PC-3 (cell line): ENCODE measurements around the gene CCSER1. TPM values are rescaled to one million over a fixed set of nuclear protein-coding genes. Genes with fewer than 3 reads are reported as not detected.

Source experiments
- ATAC-seq: fragments of 200-7000 bp; cut with Tn5 transposase; 2 replicates; pipeline ENCODE4 v1.9.1; 2020; ENCODE audit warnings: mild to moderate bottlenecking, moderate library complexity
- BruUV-seq: library from RNA; stranded (reverse); fragments of 400-500 nt; replicated peaks from 2 replicates; lab custom pipeline; 2021; lab: Mats Ljungman, UMichigan
- CTCF ChIA-PET: fragments of 300-600 bp; sonication (Branson Sonifier 250); formaldehyde crosslinking; loops from one replicate; lab custom pipeline; 2022; ENCODE audit warnings: antibody characterized with exemption; lab: Charles Lee
- POLR2A ChIA-PET: fragments of 300-600 bp; sonication (Branson Sonifier 250); formaldehyde crosslinking; loops from one replicate; lab custom pipeline; 2022; ENCODE audit warnings: antibody characterized with exemption; ENCODE audit not compliant: unreplicated experiment; lab: Charles Lee
- DNase-seq: peaks from one replicate; pipeline ENCODE4 v3.0.0-alpha.2; 2015
- H2AFZ ChIP-seq: fragments of 300-600 bp; sonication (generic); 2 replicates; pipeline ENCODE4 v1.6.0; 2016; ENCODE audit warnings: antibody characterized with exemption, low read length
- H3F3A ChIP-seq: fragments of 300-600 bp; sonication (generic); one replicate; pipeline ENCODE4 v1.6.0; 2017; ENCODE audit warnings: antibody characterized with exemption, low read length, control low read depth, mild to moderate bottlenecking; ENCODE audit not compliant: unreplicated experiment
- H3K27ac ChIP-seq: fragments of 300-600 bp; sonication (generic); 2 replicates; pipeline ENCODE4 v1.5.1; 2016; ENCODE audit warnings: mild to moderate bottlenecking, low read length
- H3K27me3 ChIP-seq: fragments of 300-600 bp; sonication (generic); 2 replicates; pipeline ENCODE4 v1.6.1; 2016; ENCODE audit warnings: low read length, mixed read lengths
- H3K36me3 ChIP-seq: fragments of 300-600 bp; sonication (generic); 2 replicates; pipeline ENCODE4 v1.6.1; 2016; ENCODE audit warnings: low read depth, mixed run types, low read length, mixed read lengths
- H3K4me1 ChIP-seq: fragments of 300-600 bp; sonication (generic); 2 replicates; pipeline ENCODE4 v1.5.1; 2016; ENCODE audit warnings: low read length; ENCODE audit not compliant: insufficient read depth
- H3K4me2 ChIP-seq: fragments of 300-600 bp; sonication (generic); 2 replicates; pipeline ENCODE4 v1.6.0; 2016; ENCODE audit warnings: low read length
- H3K4me3 ChIP-seq: fragments of 300-600 bp; sonication (generic); 2 replicates; pipeline ENCODE4 v1.5.1; 2016; ENCODE audit warnings: mild to moderate bottlenecking, low read length, mixed read lengths
- H3K79me2 ChIP-seq: fragments of 300-600 bp; sonication (generic); 2 replicates; pipeline ENCODE4 v1.6.1; 2017; ENCODE audit warnings: low read length, mixed read lengths
- H3K9ac ChIP-seq: fragments of 300-600 bp; sonication (generic); 2 replicates; pipeline ENCODE4 v1.6.0; 2016; ENCODE audit warnings: mild to moderate bottlenecking, low read length
- H3K9me2 ChIP-seq: fragments of 300-600 bp; sonication (generic); replicated peaks from 2 replicates; pipeline ENCODE4 v1.6.1; 2016; ENCODE audit warnings: mixed run types, low read length, mixed read lengths
- H3K9me3 ChIP-seq: fragments of 300-600 bp; sonication (generic); 2 replicates; pipeline ENCODE4 v1.6.1; 2016; ENCODE audit warnings: low read length, mixed read lengths
- H4K20me1 ChIP-seq: fragments of 300-600 bp; sonication (generic); 2 replicates; pipeline ENCODE4 v1.6.1; 2016; ENCODE audit warnings: low read length, mixed read lengths
- CTCF ChIP-seq: fragments of 300-600 bp; sonication (generic); conservative IDR thresholded peaks from 2 replicates; pipeline ENCODE4 v1.5.1; 2017; ENCODE audit warnings: antibody characterized with exemption, low read depth, mild to moderate bottlenecking, low read length
- EZH2 ChIP-seq: fragments of 300-600 bp; sonication (generic); IDR thresholded peaks from one replicate; pipeline ENCODE4 v1.6.1; 2017; ENCODE audit warnings: antibody characterized with exemption, mild to moderate bottlenecking, low read length; ENCODE audit not compliant: unreplicated experiment
- EZH2phosphoT487 ChIP-seq: fragments of 300-600 bp; sonication (generic); IDR thresholded peaks from 2 replicates; pipeline ENCODE4 v1.6.1; 2018; ENCODE audit warnings: mild to moderate bottlenecking, antibody characterized with exemption, low read length, borderline replicate concordance
- intact Hi-C: fragments of 100-400 bp; cut with micrococcal nuclease; formaldehyde crosslinking; loops from 2 replicates; pipeline ENCODE4 v1.9.0; 2023
- total RNA-seq: library from RNA; depleted of rRNA; stranded (reverse); fragments of >200 nt; gene quantifications from 2 replicates; pipeline ENCODE4 v1.2.3, GENCODE V29; 2014

Gene CCSER1
- total RNA-seq, 1 experiment from 2014 or later: 6.0 TPM

- Histone ChIP-seq H4K20me1 (no peaks in the 10 kb centered on the region), H2AFZ (no peak overlapping the region), H3K4me2 (no peak overlapping the region), H3K27ac (no peak overlapping the region), H3K9me2 (no peaks in the 10 kb centered on the region), H3K4me1 (no peaks in the 10 kb centered on the region), H3K4me3 (no peak overlapping the region), H3K9ac (no peak overlapping the region), H3K36me3 (no peaks in the 10 kb centered on the region), H3F3A (no peaks in the 10 kb centered on the region), H3K27me3 (no peaks in the 10 kb centered on the region), H3K9me3 (no peaks in the 10 kb centered on the region), H3K79me2 (no peaks in the 10 kb centered on the region)
- DNase-seq (no peak), ATAC-seq (no peak)
- intact Hi-C loops: no loop called here
- ChIA-PET POLR2A (no interaction called here), CTCF (no interaction called here)
- BruUV-seq: no TSS peak
- TF ChIP-seq EZH2phosphoT487 (no peak), CTCF (no peak), EZH2 (no peak)
These were observed 865.0 kb downstream of the CCSER1 start for GRCh38 chr4:90992213-90992612.

GRCh38 chr4:90994851-90995574 lies 867.8 kb downstream of the CCSER1 start:
- BruUV-seq: no TSS peak
- Histone ChIP-seq H3K4me2 (no peak overlapping the region), H3K9me2 (no peaks in the 10 kb centered on the region), H4K20me1 (no peaks in the 10 kb centered on the region), H3K9ac (no peak overlapping the region), H3F3A (no peaks in the 10 kb centered on the region), H3K27me3 (no peaks in the 10 kb centered on the region), H3K9me3 (no peaks in the 10 kb centered on the region), H3K27ac (no peak overlapping the region), H3K36me3 (no peaks in the 10 kb centered on the region), H3K79me2 (no peaks in the 10 kb centered on the region), H3K4me3 (no peak overlapping the region), H3K4me1 (no peaks in the 10 kb centered on the region), H2AFZ (no peak overlapping the region)
- DNase-seq (no peak), ATAC-seq (no peak)
- POLR2A ChIA-PET: no interaction called here
- no peak for TF ChIP-seq EZH2phosphoT487
- TF ChIP-seq EZH2: no peak
- TF ChIP-seq CTCF: no peak
- intact Hi-C loops: no loop called here
- CTCF ChIA-PET: no interaction called here

GRCh38 chr4:90995996-90996395 lies 868.8 kb downstream of the CCSER1 start:
- TF ChIP-seq EZH2phosphoT487: no peak
- TF ChIP-seq EZH2: no peak
- TF ChIP-seq CTCF: no peak
- H3F3A ChIP-seq: no peaks in the 10 kb centered on the region
- no peak overlapping the region for H3K4me2 ChIP-seq
- no TSS peak for BruUV-seq
- ChIA-PET CTCF (no interaction called here), POLR2A (no interaction called here)
- H3K4me1 ChIP-seq: no peaks in the 10 kb centered on the region
- H3K9me2 ChIP-seq: no peaks in the 10 kb centered on the region
- no peaks in the 10 kb centered on the region for H4K20me1 ChIP-seq
- DNase-seq: no peak
- intact Hi-C loops: no loop called here
- H3K4me3 ChIP-seq: no peak overlapping the region
- no peaks in the 10 kb centered on the region for H3K79me2 ChIP-seq
- H3K36me3 ChIP-seq: no peaks in the 10 kb centered on the region
- no peak overlapping the region for H3K27ac ChIP-seq
- ATAC-seq: no peak
- H3K9me3 ChIP-seq: no peaks in the 10 kb centered on the region
- no peaks in the 10 kb centered on the region for H3K27me3 ChIP-seq
- no peak overlapping the region for H3K9ac ChIP-seq
- no peak overlapping the region for H2AFZ ChIP-seq
